ENCODE data around the gene CDHR4.

CDHR4 gene

GRCh38 chr3:49807431-49808114, 7.9 kb upstream of the CDHR4 start:
- H3K4me3 ChIP-seq (replicated peaks; ENCODE audit: low read depth, low read length): no peak overlapping the region
- no peak for DNase-seq (ENCODE audit: extremely low read depth, low read depth)
- TF ChIP-seq CTCF (IDR thresholded peaks at IDR 0.05; ENCODE audit: low read depth, low read length, missing control alignments): no peak

GRCh38 chr3:49806850-49807249, 7.2 kb upstream of the CDHR4 start:
- TF ChIP-seq CTCF (IDR thresholded peaks at IDR 0.05; ENCODE audit: low read depth, low read length, missing control alignments): no peak
- no peak overlapping the region for H3K4me3 ChIP-seq (replicated peaks; ENCODE audit: low read depth, low read length)
- DNase-seq (ENCODE audit: extremely low read depth, low read depth): no peak

- no peak for TF ChIP-seq CTCF (IDR thresholded peaks at IDR 0.05; ENCODE audit: low read depth, low read length, missing control alignments)
- DNase-seq (ENCODE audit: extremely low read depth, low read depth): no peak
- no peak overlapping the region for H3K4me3 ChIP-seq (replicated peaks; ENCODE audit: low read depth, low read length)
Observed at GRCh38 chr3:49805897-49806701, 6.4 kb upstream of the CDHR4 start.

- H3K4me3 ChIP-seq (replicated peaks; ENCODE audit: low read depth, low read length): no peak overlapping the region
Observed at GRCh38 chr3:49805367-49805782, 5.7 kb upstream of the CDHR4 start.

GRCh38 chr3:49804141-49805041, 4.7 kb upstream of the CDHR4 start:
- H3K4me3 ChIP-seq (replicated peaks; ENCODE audit: low read depth, low read length): peak overlapping the region; percentile 69
- TF ChIP-seq CTCF (IDR thresholded peaks at IDR 0.05; ENCODE audit: low read depth, low read length, missing control alignments): no peak
- no peak for DNase-seq (ENCODE audit: extremely low read depth, low read depth)

More at GRCh38 chr3:49805367-49805782, 5.7 kb upstream of the CDHR4 start:
- peak; percentile 64 for DNase-seq (ENCODE audit: extremely low read depth, low read depth)
- TF ChIP-seq CTCF (IDR thresholded peaks at IDR 0.05; ENCODE audit: low read depth, low read length, missing control alignments): no peak

GRCh38 chr3:49803465-49804140, 3.9 kb upstream of the CDHR4 start:
- no peak for DNase-seq (ENCODE audit: extremely low read depth, low read depth)
- TF ChIP-seq CTCF (IDR thresholded peaks at IDR 0.05; ENCODE audit: low read depth, low read length, missing control alignments): no peak

More at GRCh38 chr3:49803465-49804140, 3.9 kb upstream of the CDHR4 start:
- peak overlapping the region; percentile 69 for H3K4me3 ChIP-seq (replicated peaks; ENCODE audit: low read depth, low read length)
